ENCODE data around the gene ITPRIP. TPM values are rescaled to one million over a fixed set of nuclear protein-coding genes. Genes with fewer than 3 reads are reported as not detected.
A peak's percentile ranks its signal among the peaks of the same experiment; 100 is the strongest.

Gene ITPRIP
- total RNA-seq, 2 donors from 2014 or later, result 5.9 to 9.6 TPM

DNA sequence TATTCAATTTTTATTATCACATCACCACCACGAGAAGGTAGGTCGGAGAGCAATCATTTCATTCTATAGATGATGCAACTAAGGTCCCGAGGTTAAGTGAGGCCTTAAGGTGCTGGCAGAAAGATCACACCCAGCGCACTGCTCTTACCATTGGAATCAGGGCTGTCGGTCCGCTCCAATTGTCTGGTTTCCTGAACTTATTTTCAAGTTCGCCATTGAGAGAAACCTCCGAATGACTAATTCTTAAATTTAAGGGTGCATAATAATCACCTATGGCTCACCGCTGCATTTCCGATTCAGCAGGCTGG is 69.9 kb downstream of the ITPRIP start:
- DNase-seq, result no peak
- no peak for TF ChIP-seq CTCF (IDR thresholded peaks at IDR 0.05)
- H3K36me3 ChIP-seq, result no peaks in the 10 kb centered on the region
- H3K9me3 ChIP-seq, result no peaks in the 10 kb centered on the region
- no peaks in the 10 kb centered on the region for H3K27me3 ChIP-seq
- peak overlapping the region; percentile 76 for H3K4me3 ChIP-seq
- no peaks in the 10 kb centered on the region for H3K4me1 ChIP-seq
- H3K27ac ChIP-seq, result peak overlapping the region; percentile 64
- intact Hi-C loops (cut with DNase I), result no loop called here
- H3K9ac ChIP-seq (ENCODE audit: low read depth in 2 of 2, low read length in 2 of 2), result peak overlapping the region; percentile 89 to 92

GRCh38 chr10:104267721-104268404 is 70.4 kb downstream of the ITPRIP start:
- no peaks in the 10 kb centered on the region for H3K4me1 ChIP-seq
- no peak overlapping the region for H3K27ac ChIP-seq
- peak overlapping the region; percentile 89 to 92 for H3K9ac ChIP-seq (ENCODE audit: low read depth in 2 of 2, low read length in 2 of 2)
- no peaks in the 10 kb centered on the region for H3K27me3 ChIP-seq
- no peak for TF ChIP-seq CTCF (IDR thresholded peaks at IDR 0.05)
- no peaks in the 10 kb centered on the region for H3K9me3 ChIP-seq
- no peak for DNase-seq
- intact Hi-C loops (cut with DNase I), result no loop called here
- peak overlapping the region; percentile 76 for H3K4me3 ChIP-seq
- no peaks in the 10 kb centered on the region for H3K36me3 ChIP-seq

GRCh38 chr10:104264783-104265182 is 73.5 kb downstream of the ITPRIP start:
- peaks cover 14% of the 10 kb centered on the region for H3K36me3 ChIP-seq
- no peak overlapping the region for H3K9ac ChIP-seq (ENCODE audit: low read depth in 2 of 2, low read length in 2 of 2)
- H3K27ac ChIP-seq, result no peak overlapping the region
- intact Hi-C loops (cut with DNase I), result no loop called here
- TF ChIP-seq CTCF (IDR thresholded peaks at IDR 0.05), result no peak
- DNase-seq, result no peak
- no peaks in the 10 kb centered on the region for H3K4me1 ChIP-seq
- no peak overlapping the region for H3K4me3 ChIP-seq
- no peaks in the 10 kb centered on the region for H3K27me3 ChIP-seq
- no peaks in the 10 kb centered on the region for H3K9me3 ChIP-seq

DNA sequence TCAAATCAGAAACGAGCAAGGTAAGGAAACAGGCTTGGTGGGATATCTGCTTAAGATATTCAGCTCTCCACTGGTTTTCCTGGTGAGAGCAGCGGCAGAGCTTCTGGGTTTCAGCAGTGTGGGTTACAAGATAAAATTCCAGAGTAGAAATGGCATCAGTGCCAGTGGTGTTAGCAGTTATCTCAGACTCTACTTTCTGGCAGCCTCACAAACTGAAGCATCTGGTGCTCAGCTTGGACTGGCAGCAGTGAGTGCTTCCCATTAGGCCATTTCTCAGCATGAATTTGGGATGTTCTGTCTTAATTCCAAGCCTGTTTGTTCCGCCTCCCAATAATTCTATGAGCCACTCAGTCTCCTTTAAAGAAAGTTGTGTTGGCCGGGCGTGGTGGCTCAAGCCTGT is 76.2 kb downstream of the ITPRIP start:
- no peak overlapping the region for H3K27ac ChIP-seq
- H3K4me1 ChIP-seq, result no peaks in the 10 kb centered on the region
- H3K27me3 ChIP-seq, result no peaks in the 10 kb centered on the region
- H3K9ac ChIP-seq (ENCODE audit: low read depth in 2 of 2, low read length in 2 of 2), result no peak overlapping the region
- no peak overlapping the region for H3K4me3 ChIP-seq
- no peaks in the 10 kb centered on the region for H3K9me3 ChIP-seq
- peaks cover 22% of the 10 kb centered on the region for H3K36me3 ChIP-seq
- DNase-seq, result no peak
- TF ChIP-seq CTCF (IDR thresholded peaks at IDR 0.05), result no peak
- intact Hi-C loops (cut with DNase I), result no loop called here

- Histone ChIP-seq H3K4me1 (no peaks in the 10 kb centered on the region), H3K36me3 (peaks cover 22% of the 10 kb centered on the region), H3K4me3 (no peak overlapping the region), H3K27me3 (no peaks in the 10 kb centered on the region), H3K9me3 (no peaks in the 10 kb centered on the region), H3K9ac (ENCODE audit: low read depth in 2 of 2, low read length in 2 of 2) (no peak overlapping the region), H3K27ac (peak overlapping the region; percentile 15)
- TF ChIP-seq CTCF (IDR thresholded peaks at IDR 0.05), result no peak
- intact Hi-C loops (cut with DNase I), result no loop called here
- DNase-seq, result no peak
These were observed 77.5 kb downstream of the ITPRIP start for GRCh38 chr10:104260775-104261115.

Data from colonic mucosa (tissue), 4 donors.